GM12878 (cell line): ENCODE data around the gene CA14. TPM values are rescaled to one million over a fixed set of nuclear protein-coding genes. Genes with fewer than 3 reads are reported as not detected.

Source experiments
- ATAC-seq: fragments of 200-7000 bp; cut with Tn5 transposase; 3 replicates; pipeline ENCODE4 v1.9.1; 2020; ENCODE audit warnings: mild to moderate bottlenecking, moderate library complexity
- BruUV-seq: library from RNA; stranded (reverse); fragments of 400-500 nt; replicated peaks from 2 replicates; lab custom pipeline; 2021; lab: Mats Ljungman, UMichigan
- CTCF ChIA-PET: fragments of 300-600 bp; sonication (Branson Sonifier 250); formaldehyde crosslinking; extraction: SDS; loops from one replicate; lab custom pipeline; 2021; ENCODE audit warnings: inconsistent platforms; lab: Yijun Ruan, JAX
- POLR2A ChIA-PET: fragments of 350-600 bp; formaldehyde crosslinking; extraction: SDS; loops from one replicate; lab custom pipeline; 2021; ENCODE audit warnings: inconsistent platforms; lab: Charles Lee
- RAD21 ChIA-PET: fragments of 300-600 bp; sonication (Branson Sonifier 250); formaldehyde crosslinking; loops from one replicate; lab custom pipeline; 2023; ENCODE audit warnings: antibody characterized with exemption; ENCODE audit not compliant: unreplicated experiment; lab: Charles Lee
- SMC1A ChIA-PET: fragments of 300-600 bp; sonication (Branson Sonifier 250); formaldehyde crosslinking; loops from one replicate; lab custom pipeline; 2023; ENCODE audit not compliant: unreplicated experiment, uncharacterized antibody; lab: Charles Lee
- DNase-seq: peaks from one replicate; pipeline ENCODE4 v3.0.0-alpha.2; 2011; ENCODE audit warnings: low read depth, low spot score
- FAIRE-seq: peaks from 3 replicates; lab custom pipeline; 2011; peaks lifted over from hg19 to GRCh38; lab: Jason Lieb, UNC
- H2AFZ ChIP-seq: 2 replicates; pipeline ENCODE4 v1.6.0; 2011; ENCODE audit warnings: low read depth, low read length, control low read depth; ENCODE audit not compliant: control insufficient read depth
- H3K27ac ChIP-seq: 2 replicates; pipeline ENCODE4 v1.5.1; 2011; ENCODE audit warnings: control low read depth; ENCODE audit not compliant: control insufficient read depth, insufficient read depth
- H3K27me3 ChIP-seq, 2 experiments: replicated peaks in 1 of 2; 2 replicates each; pipeline versions ENCODE4 v1.6.0 to v1.6.1; 2011; ENCODE audit warnings: low read length in 1 of 2; ENCODE audit not compliant: control insufficient read depth in 2 of 2, insufficient read depth in 2 of 2
- H3K36me3 ChIP-seq, 2 experiments: 2 replicates each; pipeline ENCODE4 v1.5.1; 2011; ENCODE audit warnings: low read length in 1 of 2; ENCODE audit not compliant: control insufficient read depth in 2 of 2, insufficient read depth in 2 of 2
- H3K4me1 ChIP-seq: 2 replicates; pipeline ENCODE4 v1.6.1; 2011; ENCODE audit warnings: mild to moderate bottlenecking, low read length, moderate library complexity, mixed read lengths; ENCODE audit not compliant: control insufficient read depth, insufficient read depth
- H3K4me2 ChIP-seq: 2 replicates; pipeline ENCODE4 v1.6.0; 2011; ENCODE audit warnings: control low read depth; ENCODE audit not compliant: control insufficient read depth, insufficient read depth
- H3K4me3 ChIP-seq: fragments of 200-600 bp; sonication (generic); 2 replicates; pipeline ENCODE4 v1.5.1; 2016
- H3K79me2 ChIP-seq: 2 replicates; pipeline ENCODE4 v1.6.0; 2011; ENCODE audit warnings: low read length; ENCODE audit not compliant: control insufficient read depth, insufficient read depth
- H3K9ac ChIP-seq: 2 replicates; pipeline ENCODE4 v1.8.0; 2011; ENCODE audit warnings: low read length, control low read depth, mixed read lengths; ENCODE audit not compliant: control insufficient read depth, insufficient read depth
- H3K9me3 ChIP-seq: replicated peaks from 3 replicates; pipeline ENCODE4 v1.5.1; 2011; ENCODE audit warnings: mild to moderate bottlenecking, low read length; ENCODE audit not compliant: control insufficient read depth, insufficient read depth
- H4K20me1 ChIP-seq: 2 replicates; pipeline ENCODE4 v1.6.0; 2011; ENCODE audit not compliant: control insufficient read depth, insufficient read depth
- CBX3 ChIP-seq: fragments of 200-600 bp; sonication (generic); IDR thresholded peaks from 2 replicates; pipeline ENCODE4 v1.6.1; 2016; ENCODE audit warnings: low read depth, borderline replicate concordance
- IKZF2 ChIP-seq, 2 experiments: fragments of 450-650 bp; IDR thresholded peaks; 2 replicates each; pipeline ENCODE4 v1.6.1; 2017; ENCODE audit warnings: mild to moderate bottlenecking in 2 of 2, moderate library complexity in 2 of 2
- LARP7 ChIP-seq: fragments of 450-650 bp; IDR thresholded peaks from 2 replicates; pipeline ENCODE4 v1.6.1; 2017; ENCODE audit warnings: mild to moderate bottlenecking
- PML ChIP-seq: IDR thresholded peaks from 2 replicates; pipeline ENCODE4 v1.6.1; 2012; ENCODE audit warnings: low read length, inconsistent platforms
- POLR2AphosphoS2 ChIP-seq: IDR thresholded peaks from 2 replicates; pipeline ENCODE4 v1.6.1; 2011; ENCODE audit warnings: low read depth, mild to moderate bottlenecking, low read length, improper control_type of control experiment, moderate library complexity
- SKIL ChIP-seq: fragments of 450-650 bp; IDR thresholded peaks from 2 replicates; pipeline ENCODE4 v1.6.1; 2017; ENCODE audit warnings: mild to moderate bottlenecking, low read depth, inconsistent platforms; ENCODE audit not compliant: poor library complexity, severe bottlenecking
- SPI1 ChIP-seq: IDR thresholded peaks from 2 replicates; pipeline ENCODE4 v1.6.1; 2011; ENCODE audit warnings: low read depth, mild to moderate bottlenecking, low read length, moderate library complexity, borderline replicate concordance; ENCODE audit not compliant: insufficient read depth
- ZNF592 ChIP-seq: fragments of 450-650 bp; IDR thresholded peaks from 2 replicates; pipeline ENCODE4 v1.6.1; 2017; ENCODE audit warnings: mild to moderate bottlenecking, moderate library complexity
- WGBS: methylation state at CpG from one replicate; pipeline ENCODE4 v1.1.6; 2016; ENCODE audit warnings: low lambda C conversion rate; ENCODE audit not compliant: insufficient replicate concordance, insufficient coverage; ENCODE audit errors: missing lambda C conversion rate; 5-methylcytosine and 5-hydroxymethylcytosine counted together
- in situ Hi-C: fragments of 300-500 bp; cut with MboI; formaldehyde crosslinking; loops from 9 replicates; pipeline ENCODE4 v1.14.3; 2018; ENCODE audit warnings: mixed read lengths
- intact Hi-C: fragments of 100-400 bp; cut with micrococcal nuclease; formaldehyde crosslinking; loops from one replicate; pipeline ENCODE4 v1.14.2; 2022; ENCODE audit not compliant: unreplicated experiment
- polyA plus RNA-seq, 11 experiments: library from polyadenylated mRNA; depleted of rRNA in 4 of 11; unstranded in 6 of 11; stranded (reverse) in 5 of 11; fragments of >200 nt; fragmentation: Nextera tagmentation in 4 of 11; fragmentation: Illumina TruSeq in 1 of 11; extraction: Ambion mirVana in 4 of 11; extraction: Trizol in 1 of 11; gene quantifications; 1 replicate in 1 of 11; 2 replicates in 10 of 11; pipeline versions ENCODE4 v1.2.1 to v1.2.3, GENCODE V29; 2011 to 2016; ENCODE audit warnings: inconsistent platforms in 2 of 11, missing spikeins in 2 of 11, low read depth in 1 of 11
- total RNA-seq, 4 experiments: library from RNA; depleted of rRNA in 3 of 4; stranded (reverse); fragments of >200 nt in 3 of 4; fragmentation: Illumina TruSeq in 1 of 4; extraction: Trizol in 1 of 4; gene quantifications; 2 replicates each; pipeline versions ENCODE4 v1.2.1 to v1.2.3, GENCODE V29; 2013 to 2021

CA14 gene
- total and polyA plus RNA-seq, 10 of the 15 experiments (the other 5 are each of a cell fraction or from before 2014, with no cell fraction given), result 0.11 to 0.35 (median 0.29) TPM; not detected in 6

- POLR2A ChIA-PET, result interaction anchor here (0.6 kb wide), 1 partner anchor 32 kb away, joined by 3 read pairs; no protein-coding TSS in a partner anchor
These were observed 30.8 kb downstream of the CA14 start for GRCh38 chr1:150288382-150288781.

More at GRCh38 chr1:150288382-150288781, 30.8 kb downstream of the CA14 start:
- DNase-seq (no peak), FAIRE-seq (no peak), ATAC-seq (no peak)
- Histone ChIP-seq H2AFZ (no peak overlapping the region), H3K4me2 (no peak overlapping the region), H4K20me1 (no peaks in the 10 kb centered on the region), H3K27me3 (no peaks in the 10 kb centered on the region), H3K4me3 (no peak overlapping the region), H3K36me3 (no peaks in the 10 kb centered on the region), H3K9ac (no peak overlapping the region), H3K79me2 (no peaks in the 10 kb centered on the region), H3K27ac (no peak overlapping the region), H3K9me3 (no peaks in the 10 kb centered on the region), H3K4me1 (no peaks in the 10 kb centered on the region)
- ChIA-PET CTCF (interaction anchor here (0.6 to 2.2 kb wide), 2 partner anchors 33 to 69 kb away, joined by 3 to 14 read pairs; no protein-coding TSS in a partner anchor), RAD21 (interaction anchor here (0.6 to 0.8 kb wide), 2 partner anchors 32 to 241 kb away, joined by 3 read pairs; no protein-coding TSS in a partner anchor), SMC1A (no interaction called here)
- TF ChIP-seq LARP7, result no peak
- no peak for TF ChIP-seq SKIL
- TF ChIP-seq IKZF2 (IDR thresholded peaks at IDR 0.05), result no peak
- no peak for TF ChIP-seq POLR2AphosphoS2
- no peak for TF ChIP-seq SPI1
- no peak for TF ChIP-seq CBX3
- no peak for TF ChIP-seq PML
- no peak for TF ChIP-seq ZNF592
- 38% methylated on average over 1 of the region's 1 CpG for WGBS
- intact Hi-C loops, result no loop called here
- no TSS peak for BruUV-seq
- in situ Hi-C loops, result no loop called here
